Measurements from ENCODE around the gene TGFBR3.

Gene TGFBR3

DNA sequence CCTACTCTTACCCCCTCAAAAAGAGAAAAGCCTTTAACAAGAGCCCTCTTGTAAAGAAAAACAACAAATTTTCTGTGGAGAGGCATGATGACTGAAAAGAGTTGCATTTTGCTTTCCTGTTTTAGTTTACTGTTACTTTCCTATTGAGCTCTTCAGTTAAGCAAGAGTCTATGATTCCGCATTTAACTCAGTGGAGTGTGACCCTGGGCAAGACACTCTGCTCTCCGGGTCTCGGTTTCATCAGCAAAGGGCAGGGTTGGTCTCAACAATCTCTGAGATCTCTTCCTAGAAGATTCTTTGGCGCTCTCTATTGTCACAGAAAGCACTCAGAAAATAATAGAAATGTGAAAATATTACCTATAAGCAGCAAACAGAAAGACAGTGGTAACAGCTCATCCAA lies 175.7 kb downstream of the TGFBR3 start:
- H3K4me3 Mint-ChIP-seq: no peak overlapping the region
- no peaks in the 10 kb centered on the region for H3K9me3 Mint-ChIP-seq
- H3K36me3 Mint-ChIP-seq (ENCODE audit: low read depth): peaks cover 60% of the 10 kb centered on the region
- no peaks in the 10 kb centered on the region for H3K27me3 Mint-ChIP-seq (ENCODE audit: low read depth)
- TF ChIP-seq, protein P1, sequence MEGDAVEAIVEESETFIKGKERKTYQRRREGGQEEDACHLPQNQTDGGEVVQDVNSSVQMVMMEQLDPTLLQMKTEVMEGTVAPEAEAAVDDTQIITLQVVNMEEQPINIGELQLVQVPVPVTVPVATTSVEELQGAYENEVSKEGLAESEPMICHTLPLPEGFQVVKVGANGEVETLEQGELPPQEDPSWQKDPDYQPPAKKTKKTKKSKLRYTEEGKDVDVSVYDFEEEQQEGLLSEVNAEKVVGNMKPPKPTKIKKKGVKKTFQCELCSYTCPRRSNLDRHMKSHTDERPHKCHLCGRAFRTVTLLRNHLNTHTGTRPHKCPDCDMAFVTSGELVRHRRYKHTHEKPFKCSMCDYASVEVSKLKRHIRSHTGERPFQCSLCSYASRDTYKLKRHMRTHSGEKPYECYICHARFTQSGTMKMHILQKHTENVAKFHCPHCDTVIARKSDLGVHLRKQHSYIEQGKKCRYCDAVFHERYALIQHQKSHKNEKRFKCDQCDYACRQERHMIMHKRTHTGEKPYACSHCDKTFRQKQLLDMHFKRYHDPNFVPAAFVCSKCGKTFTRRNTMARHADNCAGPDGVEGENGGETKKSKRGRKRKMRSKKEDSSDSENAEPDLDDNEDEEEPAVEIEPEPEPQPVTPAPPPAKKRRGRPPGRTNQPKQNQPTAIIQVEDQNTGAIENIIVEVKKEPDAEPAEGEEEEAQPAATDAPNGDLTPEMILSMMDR (IDR thresholded peaks at IDR 0.05; ENCODE audit: unreplicated experiment in 3 of 3): no peak
- peaks cover 42% of the 10 kb centered on the region for H3K4me1 Mint-ChIP-seq
- H3K27ac Mint-ChIP-seq: peak overlapping the region in 2 of 3 experiments; percentile 22 to 61

DNA sequence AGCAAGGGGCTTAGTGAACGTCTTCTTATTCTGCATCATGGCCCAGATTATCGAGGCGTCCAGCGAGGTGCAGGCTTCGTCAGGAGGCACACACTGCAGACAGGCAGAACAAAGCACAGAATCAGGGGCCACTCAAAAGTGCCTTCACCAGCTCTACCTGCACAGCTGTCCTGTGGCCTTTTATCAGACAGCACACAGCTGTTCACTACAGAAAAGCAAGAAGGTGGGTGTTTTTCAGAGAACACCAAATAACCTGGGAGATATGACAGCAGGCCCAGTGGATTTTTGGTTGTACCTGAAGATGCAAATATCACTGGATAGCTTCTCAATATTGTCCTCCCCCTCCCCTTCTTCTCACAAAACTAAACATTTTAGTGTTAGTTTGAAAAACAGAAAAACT lies 177.3 kb downstream of the TGFBR3 start:
- Mint-ChIP-seq H3K27me3 (ENCODE audit: low read depth) (no peaks in the 10 kb centered on the region), H3K27ac (no peak overlapping the region), H3K36me3 (ENCODE audit: low read depth) (peaks cover 57% of the 10 kb centered on the region), H3K4me3 (no peak overlapping the region), H3K9me3 (no peaks in the 10 kb centered on the region), H3K4me1 (peaks cover 29% of the 10 kb centered on the region)
- TF ChIP-seq, protein P1 (IDR thresholded peaks at IDR 0.05; ENCODE audit: unreplicated experiment in 3 of 3): no peak

DNA sequence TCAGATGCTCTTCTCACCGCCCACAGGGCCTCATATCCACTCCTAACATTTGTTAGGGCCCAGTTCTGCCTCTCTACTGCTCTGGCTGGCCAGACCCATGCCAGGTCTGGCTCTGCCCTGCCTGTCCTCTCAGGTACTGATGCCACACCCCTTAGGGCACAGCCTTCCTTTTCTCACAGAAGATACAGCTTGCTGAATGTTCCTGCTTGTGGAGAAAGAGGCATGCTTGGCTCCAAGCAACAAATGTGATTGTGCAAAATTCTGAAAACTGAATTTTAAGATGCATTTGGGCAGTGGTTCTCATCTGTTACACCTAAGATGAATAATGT lies 178.1 kb downstream of the TGFBR3 start:
- H3K4me3 Mint-ChIP-seq: no peak overlapping the region
- H3K27me3 Mint-ChIP-seq (ENCODE audit: low read depth): no peaks in the 10 kb centered on the region
- TF ChIP-seq, protein P1 (IDR thresholded peaks at IDR 0.05; ENCODE audit: unreplicated experiment in 3 of 3): no peak
- peaks cover 25% of the 10 kb centered on the region for H3K4me1 Mint-ChIP-seq
- peak overlapping the region in 1 of 3 experiments; percentile 19 for H3K27ac Mint-ChIP-seq
- H3K9me3 Mint-ChIP-seq: no peaks in the 10 kb centered on the region
- H3K36me3 Mint-ChIP-seq (ENCODE audit: low read depth): peaks cover 59% of the 10 kb centered on the region

DNA sequence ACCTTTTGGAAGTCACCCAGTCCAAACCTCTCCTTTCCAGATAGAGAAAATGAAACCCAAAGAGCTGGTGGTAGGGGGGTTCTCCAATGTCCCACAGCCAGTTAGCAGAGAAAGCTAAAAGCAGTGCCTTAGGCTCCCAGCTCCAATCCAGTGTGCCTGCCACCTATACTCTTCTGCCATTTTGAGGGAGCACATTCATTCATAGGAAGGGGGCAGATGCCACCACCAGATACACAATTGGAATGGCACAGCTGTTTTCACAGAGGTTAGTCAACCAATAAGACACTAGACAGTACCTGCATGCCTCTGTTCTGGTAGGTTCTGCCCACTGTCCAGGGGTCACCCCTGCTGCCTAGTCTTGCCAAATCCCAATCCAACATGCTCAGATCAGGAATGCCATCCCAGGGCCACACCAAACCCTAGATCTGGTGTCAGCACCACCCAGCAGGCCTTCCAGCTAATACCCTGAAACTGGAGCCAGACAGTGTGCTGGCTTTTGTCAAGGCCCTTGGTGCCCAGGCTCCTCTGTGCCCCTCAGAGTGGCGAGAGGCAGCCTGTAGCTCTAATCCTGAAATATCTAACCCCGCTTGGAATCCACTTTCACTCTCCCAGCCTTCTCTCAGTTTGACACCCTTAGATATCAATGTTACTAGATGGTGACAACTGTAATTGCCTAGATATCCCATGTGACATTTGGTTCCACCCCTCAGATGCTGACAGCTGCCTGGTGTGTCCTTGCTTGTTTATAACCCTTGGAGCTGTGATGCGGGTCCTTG lies 178.6 kb downstream of the TGFBR3 start:
- peak overlapping the region in 1 of 3 experiments; percentile 19 for H3K27ac Mint-ChIP-seq
- H3K4me3 Mint-ChIP-seq: no peak overlapping the region
- H3K4me1 Mint-ChIP-seq: peaks cover 19% of the 10 kb centered on the region
- H3K36me3 Mint-ChIP-seq (ENCODE audit: low read depth): peaks cover 56% of the 10 kb centered on the region
- no peaks in the 10 kb centered on the region for H3K27me3 Mint-ChIP-seq (ENCODE audit: low read depth)
- no peaks in the 10 kb centered on the region for H3K9me3 Mint-ChIP-seq
- TF ChIP-seq, protein P1 (IDR thresholded peaks at IDR 0.05; ENCODE audit: unreplicated experiment in 3 of 3): no peak

DNA sequence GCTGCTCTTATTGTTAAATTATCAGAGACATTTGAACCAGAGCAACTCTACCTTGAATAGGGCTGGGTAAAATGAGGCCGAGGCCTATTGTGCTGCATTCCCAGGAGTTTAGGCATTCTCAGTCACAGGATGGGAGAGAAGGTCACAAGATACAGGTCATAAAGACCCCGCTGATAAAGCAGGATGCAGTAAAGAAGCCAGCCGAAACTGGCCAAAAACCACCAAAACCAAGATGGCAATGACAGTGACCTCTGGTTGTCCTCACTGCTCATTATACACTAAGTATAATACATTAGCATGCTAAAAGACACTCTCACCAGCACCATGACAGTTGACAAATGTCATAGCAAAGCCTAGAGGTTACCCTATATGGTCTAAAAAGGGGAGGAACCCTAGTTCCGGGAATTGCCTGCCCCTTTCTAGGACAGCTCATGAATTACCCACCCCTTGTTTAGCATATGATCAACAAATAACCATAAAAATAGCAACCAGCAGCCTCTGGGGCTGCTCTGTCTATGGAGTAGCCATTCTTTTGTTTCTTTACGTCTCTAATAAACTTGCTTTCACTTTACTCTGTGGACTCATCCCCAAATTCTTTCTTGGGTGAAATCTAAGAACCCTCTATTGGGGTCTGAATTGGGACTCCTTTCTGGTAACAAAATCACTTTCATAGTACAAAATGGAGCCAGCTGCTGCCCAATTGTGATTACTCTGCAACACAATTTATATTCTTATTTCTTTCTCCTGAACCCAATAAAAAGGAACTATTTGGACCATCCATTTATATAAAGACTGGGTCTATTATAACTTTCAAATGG lies 179.6 kb downstream of the TGFBR3 start:
- Mint-ChIP-seq H3K27me3 (ENCODE audit: low read depth) (no peaks in the 10 kb centered on the region), H3K9me3 (no peaks in the 10 kb centered on the region), H3K36me3 (ENCODE audit: low read depth) (peaks cover 53% of the 10 kb centered on the region), H3K4me3 (no peak overlapping the region), H3K27ac (no peak overlapping the region), H3K4me1 (peaks cover 17% of the 10 kb centered on the region)
- TF ChIP-seq, protein P1 (IDR thresholded peaks at IDR 0.05; ENCODE audit: unreplicated experiment in 3 of 3): no peak

Data from nephron (organoid).